Loucy (cell line): ENCODE data around the gene NADK.
A peak's percentile ranks its signal among the peaks of the same experiment; 100 is the strongest.
"Not testable (repeated sequence)": the region's sequence is repeated elsewhere in the genome, so short reads cannot be mapped to it uniquely, and the experiment has no call there.

Experiments used
- H2AFZ ChIP-seq: fragments of 200-600 bp; sonication (generic); 2 replicates; pipeline ENCODE4 v1.6.0; 2016; ENCODE audit warnings: antibody characterized with exemption, mild to moderate bottlenecking, low read length, moderate library complexity
- H3F3A ChIP-seq: fragments of 200-600 bp; 2 replicates; pipeline ENCODE4 v1.6.0; 2016; ENCODE audit warnings: antibody characterized with exemption, low read depth, mild to moderate bottlenecking
- H3K27me3 ChIP-seq: fragments of 200-600 bp; sonication (generic); 2 replicates; pipeline ENCODE4 v1.6.1; 2014; ENCODE audit warnings: low read length, mild to moderate bottlenecking; ENCODE audit not compliant: insufficient read depth, poor library complexity, severe bottlenecking
- H3K36me3 ChIP-seq: fragments of 200-600 bp; sonication (generic); 2 replicates; pipeline ENCODE4 v1.6.1; 2016; ENCODE audit warnings: low read length; ENCODE audit not compliant: insufficient read depth
- H3K4me1 ChIP-seq: fragments of 200-600 bp; sonication (generic); 2 replicates; pipeline ENCODE4 v1.5.1; 2014; ENCODE audit warnings: low read length, mild to moderate bottlenecking; ENCODE audit not compliant: insufficient read depth, poor library complexity, severe bottlenecking
- H3K4me2 ChIP-seq: fragments of 200-600 bp; sonication (generic); 2 replicates; pipeline ENCODE4 v1.6.0; 2014; ENCODE audit warnings: antibody characterized with exemption, low read length, low read depth, mild to moderate bottlenecking; ENCODE audit not compliant: poor library complexity, severe bottlenecking
- H3K4me3 ChIP-seq: fragments of 200-600 bp; sonication (generic); 2 replicates; pipeline ENCODE4 v1.5.1; 2014; ENCODE audit warnings: low read length, mild to moderate bottlenecking, mixed read lengths; ENCODE audit not compliant: poor library complexity, severe bottlenecking
- H3K79me2 ChIP-seq: fragments of 200-600 bp; sonication (generic); 2 replicates; pipeline ENCODE4 v1.6.1; 2014; ENCODE audit warnings: low read length; ENCODE audit not compliant: insufficient read depth
- H3K9ac ChIP-seq: fragments of 200-600 bp; sonication (generic); 2 replicates; pipeline ENCODE4 v1.6.0; 2014; ENCODE audit warnings: mild to moderate bottlenecking, low read depth, low read length, moderate library complexity; ENCODE audit not compliant: poor library complexity, severe bottlenecking
- H3K9me2 ChIP-seq: fragments of 200-600 bp; sonication (generic); replicated peaks from 2 replicates; pipeline ENCODE4 v1.6.1; 2016; ENCODE audit warnings: low read depth, low read length, mixed read lengths
- H3K9me3 ChIP-seq: fragments of 200-600 bp; sonication (generic); 2 replicates; pipeline ENCODE4 v1.6.1; 2014; ENCODE audit warnings: mild to moderate bottlenecking, antibody characterized with exemption, low read length, low read depth; ENCODE audit not compliant: insufficient read depth
- H4K20me1 ChIP-seq: fragments of 200-600 bp; sonication (generic); 2 replicates; pipeline ENCODE4 v1.6.0; 2014; ENCODE audit warnings: antibody characterized with exemption, low read length, mild to moderate bottlenecking; ENCODE audit not compliant: insufficient read depth, poor library complexity, severe bottlenecking
- CTCF ChIP-seq: fragments of 200-600 bp; sonication (generic); conservative IDR thresholded peaks from 2 replicates; pipeline ENCODE4 v1.5.1; 2014; ENCODE audit warnings: mild to moderate bottlenecking, antibody characterized with exemption, low read length

NADK gene

GRCh38 chr1:1728308-1729005, 49.8 kb downstream of the NADK start:
- not testable (repeated sequence) for H2AFZ ChIP-seq, H3F3A ChIP-seq, H3K4me2 ChIP-seq, H3K27me3 ChIP-seq, H3K9me3 ChIP-seq, H3K4me1 ChIP-seq, H3K79me2 ChIP-seq, H3K9ac ChIP-seq, H4K20me1 ChIP-seq, H3K9me2 ChIP-seq, H3K4me3 ChIP-seq, H3K36me3 ChIP-seq

GRCh38 chr1:1727131-1727651, 51.1 kb downstream of the NADK start:
- H3K4me3 ChIP-seq, H3K9ac ChIP-seq: not testable (repeated sequence)

GRCh38 chr1:1726088-1726487, 52.2 kb downstream of the NADK start:
- H2AFZ ChIP-seq, H3K9me3 ChIP-seq, H3K4me3 ChIP-seq, H3K9ac ChIP-seq, H3K36me3 ChIP-seq, H3K4me2 ChIP-seq, H3K9me2 ChIP-seq, H3K79me2 ChIP-seq, H3F3A ChIP-seq, H3K4me1 ChIP-seq, H4K20me1 ChIP-seq, H3K27me3 ChIP-seq: not testable (repeated sequence)

More at GRCh38 chr1:1727131-1727651, 51.1 kb downstream of the NADK start:
- H3K4me2 ChIP-seq, H3K36me3 ChIP-seq, H3K9me2 ChIP-seq, H4K20me1 ChIP-seq, H3K4me1 ChIP-seq, H3F3A ChIP-seq, H3K79me2 ChIP-seq, H3K9me3 ChIP-seq, H3K27me3 ChIP-seq, H2AFZ ChIP-seq: not testable (repeated sequence)

- peak within 1 kb of the TSS; percentile 79 for H3K4me3 ChIP-seq
- H3K79me2 ChIP-seq = peaks cover 14% of the 10 kb centered on the region; the same call in 1 of the 2 replicates
- peak within 1 kb of the TSS; percentile 14; the same call in 1 of the 2 replicates for H2AFZ ChIP-seq
- H3K4me1 ChIP-seq, H3F3A ChIP-seq, H3K9me3 ChIP-seq, H4K20me1 ChIP-seq, H3K27me3 ChIP-seq, H3K36me3 ChIP-seq, H3K9me2 ChIP-seq: not testable (repeated sequence)
- peak within 1 kb of the TSS; percentile 76 for H3K9ac ChIP-seq
- H3K4me2 ChIP-seq = peak within 1 kb of the TSS; percentile 27
- TF ChIP-seq CTCF = peak; percentile 39
Observed at GRCh38 chr1:1724035-1724864, 54.0 kb downstream of the NADK start, which contains the start of gene CDK11A. CDK11A (minus strand) TSS chr1:1724357; CDS start chr1:1722818, 1,539 bp downstream.
